Renal cortex interstitium (tissue), 11 donors: ENCODE results near the gene BDNF. TPM values are rescaled to one million over a fixed set of nuclear protein-coding genes. Genes with fewer than 3 reads are reported as not detected.
A peak's percentile ranks its signal among the peaks of the same experiment; 100 is the strongest.
"Not testable (repeated sequence)": the region's sequence is repeated elsewhere in the genome, so short reads cannot be mapped to it uniquely, and the experiment has no call there.

Experiments
- DNase-seq, 11 donors: peaks; one replicate each; pipeline ENCODE4 v3.0.0-alpha.2; 2013; ENCODE audit warnings: low read depth in 9 of 11, low spot score in 4 of 11; ENCODE audit errors: extremely low read depth in 1 of 11
- polyA plus RNA-seq, 3 donors: library from polyadenylated mRNA; unstranded; fragments of 120-200 nt; gene quantifications; one replicate each; pipeline ENCODE4 v1.2.1, GENCODE V29; 2013; ENCODE audit not compliant: insufficient read length in 3 of 3

The BDNF gene
- polyA plus RNA-seq, 3 donors, result 1.4 to 1.9 (median 1.6) TPM

DNA sequence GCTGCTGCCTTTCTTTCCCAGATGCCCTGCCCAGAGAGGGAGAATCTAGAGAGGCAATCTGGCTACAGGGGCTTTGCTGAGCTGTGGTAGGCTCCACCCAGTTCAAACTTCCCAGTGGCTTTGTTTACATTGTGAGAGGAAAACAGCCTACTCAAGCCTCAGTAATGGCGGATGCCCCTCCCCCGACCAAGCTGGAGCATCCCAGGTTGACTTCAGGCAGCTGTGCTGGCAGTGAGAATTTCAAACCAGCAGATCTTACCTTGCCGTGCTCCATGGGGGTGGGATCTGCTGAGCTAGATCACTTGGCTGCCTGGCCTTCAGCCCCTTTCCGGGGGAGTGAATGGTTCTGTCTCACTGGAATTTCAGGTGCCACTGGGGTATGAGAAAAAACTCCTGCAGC, 12.2 kb downstream of the BDNF start:
- no peak for DNase-seq

DNA sequence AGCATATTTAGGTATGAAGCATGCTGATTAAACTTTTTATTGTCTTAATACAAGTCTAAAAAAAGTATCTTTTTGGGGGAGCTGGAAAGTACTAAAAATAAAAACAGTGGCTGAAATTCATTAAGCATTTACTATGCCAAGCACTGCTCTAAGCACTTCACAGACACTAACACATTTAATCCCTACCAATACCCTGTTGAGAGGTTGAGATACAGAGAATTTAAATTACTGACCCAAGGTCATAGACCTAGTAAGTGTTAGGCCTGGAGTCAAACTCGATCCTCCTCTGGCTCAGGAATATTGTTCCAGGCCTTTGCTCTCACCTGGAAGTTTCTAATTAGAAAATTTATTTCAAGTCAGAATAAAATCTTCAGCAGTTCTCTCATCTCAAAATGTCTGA, 18.6 kb downstream of the BDNF start:
- DNase-seq, result no peak

DNA sequence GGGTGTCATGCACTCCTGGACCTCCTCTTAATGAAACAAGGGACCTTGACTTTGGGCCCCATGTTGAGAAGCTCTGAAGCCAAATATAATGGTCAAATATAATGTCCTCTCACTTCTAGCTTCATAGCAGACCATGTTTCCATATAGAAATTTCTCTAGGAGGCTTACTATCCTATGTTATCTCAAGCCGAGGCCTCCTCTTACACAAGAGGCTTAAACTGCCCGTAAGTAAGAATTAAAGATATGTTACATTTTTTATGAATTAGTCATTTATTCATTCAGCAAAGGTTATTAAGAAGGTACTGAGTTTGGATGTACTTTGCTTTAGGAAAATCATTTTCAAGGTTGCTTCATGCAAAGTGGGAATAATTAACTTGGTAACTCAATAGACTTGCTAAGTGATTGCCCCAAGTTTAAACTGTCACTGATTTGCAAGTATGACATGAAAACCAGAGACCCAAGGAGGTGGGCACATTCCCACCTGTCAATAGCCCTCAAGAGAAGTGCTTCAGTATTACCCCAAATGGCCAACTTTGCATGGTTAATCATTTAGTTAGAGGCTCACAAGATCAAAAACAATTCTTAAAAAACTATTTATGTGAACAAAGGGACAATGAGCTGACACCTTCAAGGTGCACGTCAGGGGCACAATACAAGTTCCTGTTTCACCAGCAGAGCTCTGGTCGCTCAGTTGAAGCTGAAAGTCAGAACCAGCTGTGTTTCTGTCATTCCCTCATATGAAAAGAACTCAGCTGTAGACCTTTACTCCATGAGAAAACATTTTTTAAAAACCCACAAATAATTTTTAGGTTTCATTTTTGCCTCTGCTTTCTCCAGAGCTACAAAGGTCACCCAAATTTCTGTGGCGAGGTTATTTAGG, 20.9 kb downstream of the BDNF start:
- DNase-seq, result no peak

DNA sequence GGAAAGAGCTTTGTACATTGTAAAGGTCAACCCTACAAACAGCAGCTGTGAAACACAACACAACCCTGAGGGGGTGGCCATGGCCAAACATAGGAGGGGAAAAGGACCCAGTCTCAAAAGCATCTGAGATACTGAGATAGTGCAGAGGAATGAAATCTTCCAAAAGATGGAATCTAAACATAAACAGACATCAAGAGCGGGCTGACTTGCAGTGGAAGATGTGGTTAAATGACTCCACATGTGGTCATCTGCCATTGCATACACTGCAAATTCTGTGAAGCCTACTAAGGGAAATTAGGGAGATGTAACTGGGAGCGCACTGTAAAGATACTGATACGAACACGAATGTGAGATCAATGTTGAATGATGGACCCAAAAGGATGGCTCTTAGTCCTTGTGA, 22.0 kb downstream of the BDNF start:
- DNase-seq, result no peak

DNA sequence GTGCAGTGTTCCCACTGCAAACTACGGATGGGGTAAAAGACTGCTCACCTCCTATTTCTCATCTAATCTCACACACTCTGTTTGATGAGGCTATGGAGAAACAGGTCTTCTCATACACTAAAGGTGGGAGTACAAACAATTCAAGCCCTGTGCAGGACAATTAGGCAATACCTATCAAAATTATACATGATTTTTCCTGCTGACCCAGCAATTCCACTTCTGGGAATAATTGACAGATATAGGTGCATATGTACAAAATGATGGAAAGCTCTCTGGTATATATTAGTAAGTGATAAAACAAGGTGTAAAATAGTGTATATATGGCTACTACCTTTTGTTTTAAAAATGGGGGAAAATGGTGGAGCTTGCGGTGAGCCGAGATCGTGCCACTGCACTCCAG, 23.1 kb downstream of the BDNF start:
- no peak for DNase-seq

DNA sequence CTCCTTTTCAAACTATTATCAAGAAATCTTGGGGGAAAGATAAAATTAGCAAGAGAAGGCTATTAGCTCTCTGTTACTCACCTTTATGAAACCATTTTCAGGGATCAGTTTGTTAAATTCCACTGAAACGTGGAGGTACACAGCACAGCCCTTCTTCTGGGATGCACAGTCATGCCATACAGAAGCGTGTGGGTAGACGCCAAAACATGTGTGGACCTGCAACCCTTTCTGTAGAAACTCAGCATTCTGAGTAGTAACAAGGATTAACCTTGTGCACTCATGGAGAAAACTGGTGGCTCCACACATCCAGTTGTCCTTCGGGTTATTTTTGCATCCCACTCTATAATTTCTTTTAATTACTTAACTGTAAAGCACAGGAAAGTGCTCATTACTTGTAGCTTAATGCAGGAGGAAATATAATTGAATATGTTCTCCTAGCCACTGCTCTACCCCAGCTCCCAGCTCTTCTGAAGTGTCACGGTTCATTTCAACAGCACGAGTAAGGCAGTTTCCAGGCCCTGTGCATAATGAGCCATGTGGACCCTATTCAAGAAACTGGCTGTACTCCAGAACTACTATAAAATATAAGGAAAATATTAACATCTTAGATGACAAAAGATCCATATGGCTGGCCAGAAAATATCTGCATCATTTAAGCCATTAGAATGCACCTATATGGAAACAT, 26.1 kb downstream of the BDNF start:
- peak in 2 of 11 donors; percentile 9 to 26 for DNase-seq

DNA sequence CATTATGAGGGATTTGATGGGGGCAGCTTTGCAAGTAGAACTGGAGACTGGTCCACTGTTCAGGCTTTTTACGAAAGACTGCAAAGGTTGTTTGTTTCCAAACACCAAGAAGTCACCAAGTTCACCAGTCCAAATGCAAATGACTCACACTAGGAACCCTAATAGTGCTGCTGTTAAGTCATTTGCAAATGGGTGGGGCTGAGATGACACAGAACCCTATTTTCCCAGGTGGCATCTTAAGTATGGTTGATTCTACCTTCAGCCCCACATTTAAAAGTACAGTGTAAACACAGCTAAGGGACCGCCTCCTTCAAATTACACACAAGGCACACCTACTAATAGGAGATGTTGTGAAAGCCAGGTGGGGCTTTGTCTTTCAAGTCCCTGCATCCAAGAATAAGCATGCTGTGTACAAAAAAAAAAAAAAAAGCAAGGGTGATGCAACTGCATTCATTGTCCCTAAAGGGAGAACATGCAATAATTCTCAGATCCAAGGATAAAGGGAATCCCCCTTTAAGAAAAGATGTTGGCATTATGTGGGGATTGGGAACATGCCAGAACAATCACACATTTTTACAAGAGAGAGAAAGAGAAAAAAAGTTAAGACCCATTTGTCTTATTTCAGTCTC, 27.3 kb downstream of the BDNF start:
- DNase-seq, result no peak

DNA sequence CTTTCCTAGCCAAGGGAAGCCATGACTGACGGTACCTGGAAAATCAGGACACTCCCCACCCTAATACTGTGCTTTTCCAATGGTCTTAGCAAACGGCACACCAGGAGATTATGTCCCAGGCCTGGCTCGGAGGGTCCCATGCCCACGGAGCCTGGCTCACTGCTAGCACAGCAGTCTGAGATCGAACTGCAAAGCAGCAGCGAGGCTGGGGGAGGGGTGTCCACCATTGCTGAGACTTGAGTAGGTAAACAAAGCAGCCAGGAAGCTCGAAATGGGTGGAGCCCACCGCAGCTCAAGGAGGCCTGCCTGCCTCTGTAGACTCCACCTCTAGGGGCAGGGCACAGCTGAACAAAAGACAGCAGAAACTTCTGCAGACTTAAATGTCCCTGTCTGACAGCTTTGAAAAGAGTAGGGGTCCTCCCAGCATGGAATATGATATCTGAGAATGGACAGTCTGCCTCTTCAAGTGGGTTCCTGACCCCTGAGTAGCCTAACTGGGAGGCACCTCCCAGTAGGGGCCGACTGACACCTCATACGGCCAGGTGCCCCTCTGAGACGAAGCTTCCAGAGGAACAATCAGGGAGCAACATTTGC, 34.6 kb downstream of the BDNF start:
- DNase-seq, result not testable (repeated sequence)

DNA sequence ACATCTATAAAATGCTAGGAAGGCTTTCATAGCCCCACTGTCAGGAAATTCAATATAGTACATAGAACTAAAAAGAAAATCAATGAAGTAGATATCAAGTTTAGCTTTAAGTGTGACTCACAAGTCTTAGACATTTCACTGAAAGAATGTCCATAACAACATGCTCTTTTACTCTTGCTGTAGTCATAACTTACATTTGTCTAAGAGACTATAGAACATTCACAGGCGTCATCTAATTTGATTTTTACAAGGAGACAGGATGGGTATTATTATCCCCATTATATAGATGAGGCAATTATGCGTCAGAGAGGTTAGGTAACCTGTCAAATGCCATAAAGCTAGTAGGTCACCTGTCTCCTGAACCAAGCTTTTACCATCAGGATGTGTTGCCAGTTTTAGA, 36.9 kb downstream of the BDNF start:
- DNase-seq, result no peak

DNA sequence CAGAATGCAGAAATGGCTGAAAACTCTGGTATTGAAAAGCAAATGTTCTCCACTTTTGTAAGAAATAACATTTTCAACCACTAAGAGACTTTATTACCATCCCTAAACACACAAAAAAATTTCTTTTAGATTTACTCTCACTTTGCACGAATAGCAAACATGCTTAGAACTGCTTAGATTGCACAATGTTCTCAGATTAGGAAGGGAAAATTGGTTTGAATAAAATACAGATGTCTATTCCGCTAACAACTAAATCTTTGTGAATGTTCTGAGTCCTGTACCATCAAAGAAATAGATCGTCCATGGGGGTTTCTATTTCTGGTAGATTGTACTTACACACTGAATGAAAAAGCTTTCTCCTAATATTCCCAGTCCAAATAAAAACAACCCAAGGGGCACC, 40.1 kb downstream of the BDNF start:
- DNase-seq, result no peak

DNA sequence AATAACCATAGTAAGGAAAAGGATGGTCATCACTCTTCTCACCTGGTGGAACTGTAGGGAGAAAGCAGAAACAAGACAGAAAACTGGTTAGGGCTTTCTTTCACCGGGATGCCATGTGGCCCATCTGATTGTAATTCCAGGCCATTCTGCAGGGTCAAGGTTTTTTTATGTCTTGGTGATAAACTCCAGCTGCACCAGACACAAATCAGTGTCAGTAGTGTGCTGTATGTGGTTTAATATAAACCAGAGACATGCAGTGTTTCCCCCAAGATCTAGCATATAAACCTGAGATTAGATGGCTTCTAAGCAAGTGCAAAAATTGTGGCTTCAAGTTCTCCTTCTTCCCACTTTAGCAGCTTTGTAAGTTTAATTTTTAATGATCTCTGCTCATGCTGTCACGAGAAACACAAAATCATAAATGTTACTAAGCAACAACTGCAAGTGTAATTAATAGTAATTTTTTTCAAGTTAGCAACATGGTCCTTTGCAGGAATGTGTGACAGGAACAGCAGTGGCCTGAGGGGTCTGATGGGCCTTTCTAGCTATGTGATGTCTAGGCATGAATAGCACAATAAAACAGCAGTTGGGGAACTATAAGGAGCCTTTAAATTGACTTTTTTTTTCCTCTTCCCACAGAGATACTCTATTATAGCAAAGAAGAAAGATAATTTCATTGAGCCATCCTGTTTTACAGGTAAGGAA, 41.6 kb downstream of the BDNF start:
- no peak for DNase-seq

DNA sequence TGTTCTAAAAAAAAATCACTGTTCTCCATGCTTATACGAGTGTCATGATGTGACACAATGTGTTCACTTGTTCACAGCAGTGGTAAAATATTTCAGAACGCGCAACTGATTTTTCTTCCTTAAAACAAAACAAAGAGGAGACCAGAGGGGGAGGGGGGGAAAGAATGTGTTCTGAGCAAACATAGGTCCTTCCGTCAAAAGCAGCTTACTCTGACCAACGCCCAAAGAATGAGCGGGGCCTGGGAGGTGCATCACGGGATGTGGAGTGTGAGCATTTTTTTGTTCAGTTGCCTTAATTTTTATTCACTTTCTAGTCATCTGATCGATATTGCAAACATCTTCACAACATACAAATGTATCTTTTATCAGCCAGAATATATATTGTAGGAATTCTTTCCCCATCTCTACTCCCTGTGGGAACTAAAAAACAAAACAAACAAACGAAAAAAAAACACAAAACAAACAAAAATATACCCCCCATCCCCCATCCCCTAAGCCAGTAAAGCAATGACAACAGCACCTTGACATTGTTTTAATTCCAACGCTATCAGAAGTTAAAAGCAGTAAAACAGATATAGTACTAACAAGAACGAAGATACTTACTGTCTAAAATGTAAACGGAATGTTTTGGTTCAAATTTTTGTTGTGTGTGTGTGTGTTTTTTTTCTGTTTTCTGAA, 43.3 kb downstream of the BDNF start:
- no peak for DNase-seq

DNA sequence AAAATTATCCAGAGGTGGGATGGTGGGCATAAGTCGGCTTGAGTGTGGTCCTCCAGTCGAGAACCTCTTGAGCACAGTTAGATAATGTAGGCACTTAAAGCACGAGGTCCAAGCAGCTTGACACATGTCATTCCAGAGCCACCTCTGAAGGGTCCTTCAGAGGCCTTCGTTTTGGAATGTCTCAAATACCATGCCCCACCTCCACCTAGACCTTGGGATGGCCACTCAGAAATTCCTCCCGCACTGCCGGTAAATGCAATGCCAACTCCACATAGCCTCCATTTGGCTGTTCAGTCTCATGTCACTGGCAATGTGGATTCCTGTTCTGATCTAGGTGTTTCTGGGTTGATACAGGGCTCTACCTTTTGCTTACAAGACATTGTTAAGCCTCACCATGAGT, 43.9 kb downstream of the BDNF start:
- DNase-seq, result no peak

DNA sequence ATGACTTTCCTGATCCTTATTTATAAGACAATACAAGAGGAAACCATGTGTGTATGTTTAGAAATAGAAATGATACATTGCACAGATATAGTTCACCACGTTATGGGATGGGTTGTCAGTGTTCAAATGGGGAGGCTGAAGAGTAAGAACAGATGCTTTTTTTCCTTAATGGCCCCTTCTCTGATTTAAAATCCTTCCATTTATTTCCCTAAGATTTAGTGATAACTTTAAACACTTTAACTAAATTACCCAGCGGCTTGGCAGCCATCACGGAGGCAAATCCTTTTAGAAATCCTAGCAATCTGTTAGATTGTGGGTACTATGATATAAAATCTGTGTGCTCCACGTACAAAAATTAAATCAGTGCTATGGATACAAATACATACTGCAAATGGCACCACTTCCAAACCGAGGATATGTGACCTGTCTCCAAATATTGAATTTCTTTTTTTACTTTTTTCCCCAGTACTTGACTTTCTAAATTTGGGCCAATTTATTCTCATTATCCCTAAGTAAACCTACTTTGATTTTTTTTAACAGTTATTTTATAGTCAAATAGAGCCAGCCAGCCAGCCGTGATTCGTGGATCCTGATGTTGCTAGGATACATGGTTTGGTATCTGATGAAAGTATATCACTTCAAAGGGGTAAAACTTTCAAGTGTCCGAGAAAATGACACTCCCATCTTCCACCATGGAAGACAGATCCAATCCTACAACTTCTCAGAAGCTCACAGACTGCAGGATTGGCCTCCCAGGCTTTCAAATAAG, 46.1 kb downstream of the BDNF start:
- DNase-seq, result no peak

DNA sequence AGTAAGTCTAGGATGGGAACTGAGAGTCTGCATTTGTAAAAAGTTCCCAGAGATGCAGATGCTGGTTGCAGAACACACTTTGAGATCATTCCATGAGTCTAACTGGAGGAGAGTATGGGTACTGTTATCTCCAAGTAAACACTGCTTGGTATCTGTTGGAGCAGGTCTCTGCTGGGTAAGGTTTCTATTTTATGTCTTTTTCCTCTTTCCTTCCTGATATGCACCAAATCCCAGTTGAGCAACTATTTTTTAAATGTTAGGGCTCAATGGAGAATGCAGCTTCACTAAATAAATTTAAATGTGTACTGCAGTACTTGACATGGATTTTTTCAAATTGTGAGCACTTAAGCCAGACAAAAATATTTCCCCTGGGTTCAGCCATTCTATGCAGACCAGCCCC, 48.5 kb downstream of the BDNF start:
- DNase-seq, result no peak

DNA sequence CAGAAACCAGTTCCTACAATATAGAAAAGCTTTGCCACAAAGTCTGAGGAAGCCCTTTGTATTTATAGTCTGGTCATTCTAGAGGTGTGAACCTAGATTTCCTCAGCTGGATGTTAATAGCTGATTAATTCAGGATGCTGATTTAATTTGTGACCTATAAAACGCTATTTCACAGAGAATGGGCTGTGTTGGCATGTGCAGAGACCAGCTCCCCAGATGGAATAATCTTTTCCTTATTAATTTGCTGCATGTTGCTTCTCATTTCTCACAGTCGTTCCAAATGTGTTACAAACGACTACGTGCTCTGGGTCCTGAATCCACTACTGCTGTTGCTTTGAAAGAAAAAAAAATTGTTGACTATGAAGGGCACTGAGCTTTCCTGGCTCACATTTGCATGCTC, 49.3 kb downstream of the BDNF start:
- DNase-seq, result no peak

DNA sequence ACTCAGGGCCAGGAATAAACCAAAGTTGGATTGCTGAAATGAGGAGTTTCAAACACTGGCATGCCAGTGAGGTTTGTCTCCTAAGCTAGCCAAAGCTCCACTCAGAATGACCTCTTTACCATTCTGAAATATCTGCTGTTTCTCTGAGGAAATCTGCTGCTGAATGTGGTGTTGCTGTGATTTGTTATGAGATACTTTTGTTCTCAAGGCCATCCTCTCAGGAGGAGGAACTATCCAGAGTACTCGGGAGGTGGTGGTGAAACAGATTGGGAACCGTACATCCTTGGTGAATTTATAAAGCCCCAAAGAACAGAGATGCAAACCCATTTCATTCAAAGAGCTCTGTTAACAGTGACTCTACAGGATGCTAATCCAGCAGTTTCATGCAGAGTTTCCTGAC, 50.5 kb downstream of the BDNF start:
- DNase-seq, result no peak

DNA sequence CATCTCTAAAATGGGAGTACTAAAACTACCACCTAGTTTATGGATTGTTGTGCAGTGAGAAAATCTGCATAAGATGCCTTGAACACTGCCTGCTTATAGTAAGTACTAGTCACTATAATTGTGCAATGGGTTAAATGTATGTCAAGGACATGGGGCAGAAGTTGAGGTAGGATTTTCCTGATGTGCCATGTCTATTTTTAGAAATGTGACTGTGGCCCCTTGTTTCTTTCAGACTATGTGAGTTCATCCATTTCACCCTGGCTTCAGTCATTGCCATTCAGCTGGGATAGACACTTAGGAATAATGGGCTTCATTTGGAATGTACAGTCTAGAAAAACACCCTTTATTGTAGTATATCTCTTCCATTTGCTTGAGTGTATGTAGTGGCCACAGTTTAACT, 51.4 kb downstream of the BDNF start:
- no peak for DNase-seq
